Astrocyte of the cerebellum (primary cell): ENCODE data around the gene ZNF236.
"Not testable (repeated sequence)": the region's sequence is repeated elsewhere in the genome, so short reads cannot be mapped to it uniquely, and the experiment has no call there.

ENCODE experiments used
- DNase-seq: peaks from one replicate; pipeline ENCODE4 v3.0.0-alpha.2; 2011; ENCODE audit warnings: low read depth
- H3K4me3 ChIP-seq: 2 replicates; pipeline ENCODE4 v1.5.1; 2011; ENCODE audit warnings: mild to moderate bottlenecking, low read depth, low read length, moderate library complexity
- CTCF ChIP-seq: IDR thresholded peaks from 2 replicates; pipeline ENCODE4 v1.5.1; 2012; ENCODE audit warnings: low read length, low read depth, moderate library complexity, mild to moderate bottlenecking; ENCODE audit errors: missing control alignments
- in situ Hi-C: cut with HindIII; loops from 2 replicates; pipeline ENCODE4 v1.10.0; 2017; ENCODE audit warnings: low sequenced_read_pairs

ZNF236 gene

GRCh38 chr18:76943542-76944339 is 121.4 kb downstream of the ZNF236 start:
- DNase-seq = no peak
- no peak overlapping the region for H3K4me3 ChIP-seq
- no peak for TF ChIP-seq CTCF
- in situ Hi-C loops = no loop called here

- in situ Hi-C loops, DNase-seq, H3K4me3 ChIP-seq: not testable (repeated sequence)
Measured at GRCh38 chr18:76944346-76944745, 122.0 kb downstream of the ZNF236 start.

GRCh38 chr18:76948345-76948744 is 126.0 kb downstream of the ZNF236 start:
- H3K4me3 ChIP-seq = no peak overlapping the region
- DNase-seq = no peak
- in situ Hi-C loops = no loop called here
- TF ChIP-seq CTCF = no peak

- TF ChIP-seq CTCF = no peak
- H3K4me3 ChIP-seq = no peak overlapping the region
- DNase-seq = no peak
- in situ Hi-C loops = no loop called here
Measured at GRCh38 chr18:76951456-76952247, 129.3 kb downstream of the ZNF236 start.

GRCh38 chr18:76952747-76953146 is 130.4 kb downstream of the ZNF236 start:
- in situ Hi-C loops = no loop called here
- DNase-seq = no peak
- H3K4me3 ChIP-seq = no peak overlapping the region
- TF ChIP-seq CTCF = no peak

- peak; percentile 16 for DNase-seq
- in situ Hi-C loops = no loop called here
- no peak overlapping the region for H3K4me3 ChIP-seq
- TF ChIP-seq CTCF = no peak
Measured at GRCh38 chr18:76953156-76953555, 130.8 kb downstream of the ZNF236 start.
